GM21529 (cell line): ENCODE measurements around the gene GPBP1.

Source experiments
- ATAC-seq: cut with Tn5 transposase; IDR thresholded peaks from one replicate; pipeline ENCODE4 v1.9.1; 2021; ENCODE audit not compliant: unreplicated experiment

The GPBP1 gene

DNA sequence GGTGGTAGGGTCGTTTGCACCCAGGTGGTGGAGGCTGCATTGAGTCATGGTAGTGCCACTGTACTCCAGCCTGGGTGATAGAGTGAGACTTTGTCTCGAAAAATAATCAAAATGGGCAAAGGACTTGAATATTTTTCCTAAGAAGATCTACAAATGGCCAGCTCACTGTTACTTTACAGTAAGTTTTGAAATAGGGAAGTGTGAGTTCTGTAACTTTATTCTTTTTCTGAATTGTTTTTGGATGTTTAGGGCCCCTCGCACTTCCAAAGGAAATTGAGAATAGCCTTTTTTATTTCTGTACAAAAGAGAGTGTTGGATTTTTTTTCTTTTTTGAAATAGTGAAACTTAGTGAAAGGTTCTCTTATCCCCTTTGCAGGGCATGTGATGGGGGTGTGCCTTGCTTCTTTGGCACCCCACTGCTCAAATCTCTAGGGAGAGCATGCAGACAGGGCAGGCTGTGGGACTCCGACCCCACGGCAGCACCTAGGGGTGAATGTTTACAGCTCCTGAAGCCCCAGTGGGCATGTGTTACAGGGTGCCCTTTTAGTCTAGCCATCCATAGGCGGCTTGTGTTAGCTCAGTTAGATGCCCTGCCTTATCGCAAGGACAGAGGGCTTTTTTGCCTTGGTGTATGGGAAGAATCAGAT, 33.3 kb downstream of the GPBP1 start:
- no peak for ATAC-seq

DNA sequence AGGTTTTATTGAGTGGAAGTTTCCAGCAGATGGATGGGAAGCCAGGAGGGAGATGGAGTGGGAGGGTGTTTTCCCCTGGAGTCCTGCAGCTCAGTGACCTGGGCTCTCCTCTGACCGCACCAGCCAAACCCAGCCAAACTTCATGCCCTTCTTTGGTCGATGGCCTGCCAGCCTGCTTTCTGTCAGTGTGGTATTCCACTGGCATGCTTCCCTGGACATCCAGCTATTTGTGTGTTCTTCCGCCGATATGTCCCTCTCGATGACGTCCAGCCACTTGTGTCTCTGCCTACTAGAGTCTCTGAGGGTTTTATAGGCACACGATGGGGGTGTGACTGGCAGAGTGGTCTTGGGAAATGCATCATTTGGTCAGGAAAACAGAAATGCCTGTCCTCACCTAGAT, 33.8 kb downstream of the GPBP1 start:
- no peak for ATAC-seq

DNA sequence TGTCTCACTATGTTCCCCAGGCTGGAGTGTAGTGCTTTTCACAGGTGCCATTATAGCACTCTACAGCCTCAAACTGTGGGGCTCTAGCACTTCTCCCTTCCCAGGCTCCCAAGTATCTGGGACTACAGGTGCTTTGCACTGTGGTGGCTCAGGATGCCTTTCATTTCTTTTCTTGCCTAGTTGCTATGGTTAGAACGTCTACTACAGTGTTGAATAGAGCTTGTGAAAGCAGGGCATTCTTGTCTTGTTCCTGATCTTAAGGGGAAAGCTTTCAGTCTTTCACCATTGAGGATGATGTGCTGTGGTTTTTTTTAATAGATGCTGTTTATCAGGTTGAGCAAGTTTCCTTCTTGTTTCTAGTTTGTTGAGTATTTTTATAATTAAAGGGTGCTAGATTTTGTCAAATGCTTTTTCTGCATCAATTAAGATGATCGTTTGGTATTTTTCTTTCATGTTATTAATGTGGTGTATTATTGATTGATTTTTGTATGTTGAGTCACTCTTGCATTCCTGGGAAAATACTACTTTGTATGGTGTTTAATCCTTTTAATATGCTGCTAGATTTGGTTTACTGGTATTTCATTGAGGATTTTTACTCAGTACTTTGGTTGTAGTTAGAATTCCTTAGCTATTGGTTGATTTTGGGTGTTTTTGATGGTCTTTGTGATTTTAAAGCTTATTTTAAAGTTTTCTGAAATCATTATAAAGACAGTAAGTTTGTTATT, 35.6 kb downstream of the GPBP1 start:
- ATAC-seq: no peak

DNA sequence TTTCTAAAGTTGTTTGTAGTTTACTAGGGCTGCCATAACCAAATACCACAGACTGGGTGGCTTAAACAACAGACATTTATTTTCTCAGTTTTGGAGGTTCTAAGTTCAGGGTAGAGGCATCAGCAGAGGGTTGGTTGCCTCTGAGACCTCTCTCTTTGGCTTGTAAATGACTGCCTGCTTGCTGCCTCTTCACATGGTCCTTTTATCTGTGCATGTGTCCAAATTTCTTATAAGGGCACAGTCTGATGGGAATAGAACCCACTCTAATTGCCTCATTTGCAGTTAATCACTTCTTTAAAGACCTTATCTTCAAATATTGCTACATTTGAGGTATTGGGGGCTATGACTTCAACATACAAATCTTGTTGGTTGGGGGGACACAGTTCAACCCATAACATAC, 36.8 kb downstream of the GPBP1 start:
- no peak for ATAC-seq

DNA sequence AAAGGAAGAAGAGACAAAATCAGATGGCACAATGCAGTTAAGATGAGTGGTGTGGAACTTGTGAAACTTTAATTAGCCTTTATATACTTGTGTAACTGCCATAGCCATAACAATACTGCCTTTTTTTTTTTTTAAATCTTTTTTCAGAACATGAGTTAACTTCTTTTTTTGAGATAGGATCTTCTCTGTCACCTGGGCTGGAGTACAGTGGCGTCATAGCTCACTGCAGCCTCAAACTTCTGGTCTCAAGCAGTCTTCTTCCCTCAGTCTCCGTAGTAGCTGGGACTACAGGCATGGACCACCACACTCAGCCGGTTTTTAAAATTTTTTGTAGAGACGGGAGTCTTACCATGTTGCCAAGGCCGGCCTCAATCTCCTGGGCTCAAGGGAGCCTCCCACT, 37.2 kb downstream of the GPBP1 start:
- no peak for ATAC-seq

DNA sequence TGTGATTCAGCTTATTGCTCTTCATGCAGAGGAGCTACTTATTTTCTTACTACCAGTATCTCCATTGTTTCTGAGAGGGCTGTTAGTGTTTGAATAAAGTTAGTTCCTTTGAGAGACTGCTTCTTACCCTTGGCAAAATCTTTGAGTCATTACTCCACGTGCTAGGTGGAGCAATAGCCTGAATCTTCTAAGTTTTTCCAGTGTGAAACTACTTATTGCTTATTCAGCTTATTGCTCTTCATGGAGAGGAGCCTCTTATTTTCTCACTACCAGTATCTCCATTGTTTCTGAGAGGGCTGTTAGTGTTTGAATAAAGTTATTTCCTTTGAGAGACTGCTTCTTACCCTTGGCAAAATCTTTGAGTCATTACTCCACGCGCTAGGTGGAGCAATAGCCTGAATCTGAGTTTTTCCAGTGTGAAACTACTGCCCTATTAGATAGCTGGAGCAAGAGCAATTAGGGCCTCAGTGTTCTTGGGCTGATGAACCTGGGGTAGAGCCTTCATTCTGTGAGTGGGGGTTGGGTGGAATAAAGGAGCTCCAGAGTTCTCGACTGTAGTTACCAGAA, 41.9 kb downstream of the GPBP1 start:
- ATAC-seq: no peak

DNA sequence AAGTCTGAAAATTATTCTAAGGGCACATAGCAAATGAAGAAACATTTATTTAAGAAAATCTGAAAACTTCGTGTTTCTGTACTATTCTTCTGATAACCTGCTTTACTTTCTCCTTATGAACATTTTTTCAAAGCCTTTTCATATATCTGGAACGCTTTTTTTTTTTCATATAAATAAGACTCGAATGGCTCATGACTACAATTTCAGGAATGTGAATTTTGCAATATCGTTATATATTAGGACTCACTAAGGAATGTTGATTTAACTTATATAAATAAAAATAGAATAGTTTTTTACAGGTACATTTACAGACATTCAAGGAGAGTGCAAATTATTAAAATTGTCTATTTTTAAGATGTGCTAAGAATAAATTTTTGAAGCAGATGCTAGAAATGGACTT, 42.9 kb downstream of the GPBP1 start:
- no peak for ATAC-seq

DNA sequence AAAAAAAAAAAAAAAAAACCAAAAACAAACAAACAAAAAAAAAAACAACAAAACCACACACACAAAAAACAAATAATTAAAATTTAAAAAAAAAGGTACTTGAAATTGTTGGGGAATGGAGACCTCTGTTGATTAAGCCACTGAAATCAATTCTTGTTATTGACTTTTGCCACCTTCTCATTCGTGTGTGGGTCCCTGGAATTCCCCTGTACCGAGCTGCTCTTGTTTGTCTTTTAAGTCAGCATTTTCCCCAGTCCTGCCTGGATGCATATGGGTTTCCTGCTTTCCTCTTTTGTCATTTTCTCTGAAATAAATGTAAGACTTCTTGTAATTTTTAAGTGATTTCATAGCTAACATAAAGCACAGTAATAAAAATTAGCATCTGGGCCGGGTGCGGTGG, 45.5 kb downstream of the GPBP1 start:
- ATAC-seq: no peak

DNA sequence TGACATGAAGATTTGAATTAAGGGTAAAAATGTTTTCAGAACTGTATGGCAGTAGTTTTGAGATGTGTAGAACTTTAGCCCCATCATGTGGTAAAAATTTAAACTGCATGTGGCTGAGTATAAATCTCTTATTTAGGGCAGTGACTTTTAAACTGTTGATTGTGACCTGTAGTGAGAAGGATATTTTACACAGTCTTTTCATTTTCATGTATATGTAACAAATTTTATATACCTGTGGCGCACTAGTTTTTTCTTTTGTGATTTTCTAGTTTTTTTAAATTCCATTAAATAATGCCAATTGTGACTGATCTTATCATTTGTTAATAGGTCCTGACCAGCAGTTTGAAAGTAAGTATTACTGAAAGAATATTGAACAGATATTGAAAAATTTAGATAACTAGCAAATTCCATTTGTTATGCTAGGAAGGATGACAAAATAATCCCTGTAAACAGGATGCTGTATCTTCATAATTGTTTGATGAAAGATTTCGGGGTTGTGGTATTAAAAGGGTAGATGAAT, 47.2 kb downstream of the GPBP1 start:
- ATAC-seq: no peak

DNA sequence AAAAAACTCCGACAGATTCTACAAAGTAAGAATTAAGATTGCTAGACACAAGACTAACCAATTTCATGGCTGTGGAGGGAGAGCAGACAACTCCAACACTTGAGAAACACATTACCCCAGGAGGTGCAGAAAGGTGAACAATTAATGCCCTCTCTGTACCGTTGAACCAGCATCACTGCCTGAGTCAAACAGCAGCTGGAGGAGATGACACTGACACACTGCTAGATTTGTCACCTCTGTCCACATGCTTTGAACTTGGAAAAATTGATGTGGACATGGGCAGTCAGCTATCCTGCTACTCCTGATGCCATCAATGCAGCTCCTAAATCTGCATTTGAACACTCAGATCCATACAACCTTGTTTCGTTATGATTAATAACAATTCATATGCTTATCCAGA, 51.7 kb downstream of the GPBP1 start:
- ATAC-seq: no peak

DNA sequence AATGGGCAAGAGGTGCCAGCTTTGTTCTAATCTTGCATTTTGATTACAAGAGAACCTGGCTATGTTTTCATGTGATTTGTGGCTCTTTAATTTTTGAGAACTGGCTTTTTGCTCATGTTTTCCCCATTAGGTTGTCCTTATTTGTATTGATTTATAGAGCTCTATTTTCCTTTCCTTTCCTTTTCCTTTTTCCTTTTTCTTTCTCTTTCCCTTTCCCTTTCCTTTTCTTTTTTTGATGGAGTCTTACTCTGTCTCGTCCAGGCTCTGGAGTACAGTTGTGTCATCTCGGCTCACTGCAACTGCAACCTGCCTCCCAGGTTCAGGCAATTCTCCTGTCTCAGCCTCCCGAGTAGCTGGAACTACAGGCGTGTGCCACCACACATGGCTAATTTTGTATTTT, 55.5 kb downstream of the GPBP1 start:
- no peak for ATAC-seq

DNA sequence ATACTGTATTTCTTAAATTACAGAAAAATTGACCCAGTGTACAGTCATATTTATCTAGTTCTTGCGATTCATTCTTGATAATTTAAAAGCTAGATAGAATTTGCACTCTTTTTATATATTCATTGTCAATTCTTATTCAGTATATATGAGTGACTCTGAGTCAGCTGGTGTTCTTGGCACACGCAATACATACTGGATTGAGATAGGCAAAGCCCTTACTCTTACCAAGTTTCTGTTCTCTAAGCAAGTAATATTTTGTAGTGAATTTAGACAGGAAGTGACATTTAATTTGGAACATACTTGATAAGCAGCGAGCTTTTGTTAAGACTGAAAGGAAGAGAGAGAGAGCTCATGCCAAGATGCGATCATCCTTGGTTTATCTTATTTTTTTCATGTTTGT, 57.7 kb downstream of the GPBP1 start:
- no peak for ATAC-seq

DNA sequence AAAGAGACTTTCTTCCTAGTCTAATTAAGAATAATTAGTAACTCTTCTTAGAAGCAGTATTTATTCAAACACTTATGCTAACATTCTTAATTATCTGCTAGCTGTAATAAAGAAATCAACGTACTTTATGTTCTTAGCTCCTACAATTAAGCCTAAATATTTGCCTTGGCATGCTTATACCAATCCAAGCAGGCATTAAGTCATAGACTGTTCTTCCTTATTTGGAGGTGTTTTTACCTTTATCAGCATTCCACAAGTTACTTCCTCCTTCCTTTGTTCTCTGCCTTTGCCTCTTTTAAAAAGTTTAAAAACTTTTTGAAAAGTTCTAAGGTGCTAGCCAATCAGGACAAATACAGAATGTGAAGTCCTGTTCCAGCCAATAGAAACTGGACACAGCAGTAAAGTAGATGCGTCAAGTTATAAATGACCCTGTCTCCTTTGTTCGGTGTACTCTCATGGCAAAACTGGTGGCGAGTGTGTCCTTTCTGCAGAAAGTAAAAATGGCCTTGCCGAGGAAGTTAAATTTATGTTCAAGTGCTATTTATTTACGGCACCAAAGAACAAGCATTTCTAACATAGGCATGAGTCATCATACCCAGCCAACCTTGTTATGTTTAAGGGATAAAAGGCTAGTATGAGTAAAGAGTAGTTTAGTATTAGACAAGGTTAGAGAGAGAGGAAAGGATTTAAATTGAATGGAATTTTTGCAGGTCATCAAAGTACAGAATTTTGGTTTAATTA, 58.6 kb downstream of the GPBP1 start:
- ATAC-seq: no peak

DNA sequence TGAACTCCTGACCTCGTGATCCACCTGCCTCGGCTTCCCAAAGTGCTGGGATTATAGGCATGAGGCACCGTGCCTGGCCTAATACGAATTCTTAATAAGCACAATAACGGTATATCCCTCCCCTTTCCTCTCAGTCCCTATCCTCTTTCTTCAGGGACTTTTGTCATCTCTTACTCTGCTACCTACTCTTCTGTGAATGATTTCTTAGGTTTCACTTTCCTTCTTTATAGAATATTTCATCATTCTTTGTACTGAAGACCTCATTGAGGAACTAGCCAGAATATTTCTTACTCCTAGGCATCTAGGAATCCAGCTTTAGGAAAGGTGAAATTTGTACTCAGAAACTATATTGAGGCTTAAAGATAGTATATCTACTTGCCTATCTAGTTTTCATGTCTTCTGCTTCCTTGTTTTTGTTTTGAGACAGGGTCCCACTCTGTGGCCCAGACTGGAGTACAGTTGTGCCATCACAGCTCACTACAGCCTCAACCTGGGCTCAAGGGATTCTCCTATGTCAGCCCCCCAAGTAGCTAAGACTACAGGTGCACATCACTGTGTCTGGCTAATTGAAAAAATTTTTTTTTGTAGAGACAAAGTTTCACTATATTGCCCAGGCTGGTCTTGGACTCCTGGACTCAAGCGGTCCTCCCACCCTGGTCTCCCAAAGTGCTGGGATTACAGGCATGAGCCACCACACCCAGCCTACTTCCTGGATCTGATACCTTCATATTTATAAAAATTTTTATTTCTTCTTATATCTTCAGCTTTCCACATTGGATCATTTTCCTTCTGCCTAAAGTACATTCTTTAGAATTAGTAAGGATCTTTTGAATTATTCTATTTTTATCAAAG, 69.7 kb downstream of the GPBP1 start:
- peak; percentile 88 for ATAC-seq

DNA sequence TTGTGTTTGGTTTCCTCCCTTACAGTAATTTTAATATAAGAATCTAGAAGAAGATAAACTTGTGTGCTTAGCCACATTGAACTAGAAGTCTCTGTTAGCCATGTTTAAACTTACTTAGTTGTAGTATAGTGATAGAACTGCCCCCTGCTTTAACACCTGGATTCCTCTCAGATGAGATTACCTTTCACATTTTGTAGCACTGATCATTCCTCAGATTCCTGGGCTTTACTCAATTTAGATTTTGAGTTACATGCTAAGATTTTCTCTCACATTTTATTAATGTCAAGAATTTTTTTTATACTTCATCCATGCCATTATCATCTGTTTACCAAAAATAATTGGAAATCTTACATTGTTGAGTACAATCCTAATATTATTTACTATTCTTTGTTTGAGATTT, 70.5 kb downstream of the GPBP1 start:
- no peak for ATAC-seq

DNA sequence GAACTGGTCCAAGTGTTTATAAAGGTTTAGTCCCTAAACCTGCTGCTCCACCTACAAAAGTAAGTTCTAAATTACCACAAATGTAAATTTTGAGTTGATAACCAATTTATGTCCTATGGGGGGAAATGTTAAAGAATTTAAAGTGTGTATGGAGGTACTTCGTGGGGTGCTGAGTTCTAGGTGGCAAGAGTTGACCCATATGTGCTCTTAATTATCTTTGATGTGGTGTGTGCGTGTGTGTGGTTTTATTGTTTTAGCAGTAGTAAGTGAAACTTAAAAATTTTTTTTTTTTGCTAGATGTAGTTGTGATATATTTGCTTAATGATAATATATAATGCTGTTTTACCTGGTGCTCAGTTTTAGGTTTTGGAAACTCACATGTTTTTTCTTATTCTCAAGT, 72.6 kb downstream of the GPBP1 start:
- no peak for ATAC-seq

DNA sequence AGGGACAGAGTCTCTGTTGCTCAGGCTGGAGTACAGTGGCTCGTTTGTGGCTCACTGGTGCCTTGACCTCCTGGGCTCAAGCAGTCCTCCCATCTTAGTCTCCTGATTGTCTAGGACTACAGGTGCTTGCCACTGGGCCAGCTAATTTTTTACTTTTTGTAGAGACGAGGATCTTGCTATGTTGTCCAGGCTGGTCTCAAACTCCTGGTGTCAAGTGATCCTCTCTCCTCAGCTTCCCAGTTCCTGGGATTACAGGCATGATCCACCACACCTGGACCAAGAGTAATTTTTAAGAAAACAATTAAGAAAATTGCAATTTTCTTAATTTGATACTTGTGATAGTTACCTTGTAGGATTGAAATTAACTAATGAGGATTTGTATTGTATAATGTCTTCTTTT, 73.9 kb downstream of the GPBP1 start:
- ATAC-seq: no peak

DNA sequence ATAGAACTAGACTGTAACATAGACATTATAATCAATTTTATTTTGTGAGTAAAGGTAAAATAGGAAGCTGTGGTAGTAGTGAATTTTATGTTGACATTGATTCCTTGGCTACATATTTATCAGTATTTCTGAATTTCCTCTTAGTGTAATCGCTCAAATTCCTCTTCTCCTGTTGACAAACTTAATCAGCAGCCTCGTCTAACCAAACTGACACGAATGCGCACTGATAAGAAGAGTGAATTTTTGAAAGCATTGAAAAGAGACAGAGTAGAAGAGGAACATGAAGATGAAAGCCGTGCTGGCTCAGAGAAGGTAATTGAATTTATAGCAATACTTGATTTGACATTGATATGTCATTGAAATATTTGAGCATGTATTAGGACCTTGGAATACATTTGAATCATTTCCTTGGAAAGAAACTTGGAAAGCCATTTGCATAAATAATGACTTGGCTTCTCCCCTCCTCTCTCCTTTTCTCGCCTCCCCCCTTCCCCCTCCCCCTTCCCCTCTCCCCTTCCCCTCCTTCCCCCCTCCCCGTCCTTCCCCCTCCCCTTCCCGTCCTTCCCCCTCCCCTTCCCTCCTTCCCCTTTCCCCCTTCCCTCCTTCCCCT, 75.5 kb downstream of the GPBP1 start:
- no peak for ATAC-seq

DNA sequence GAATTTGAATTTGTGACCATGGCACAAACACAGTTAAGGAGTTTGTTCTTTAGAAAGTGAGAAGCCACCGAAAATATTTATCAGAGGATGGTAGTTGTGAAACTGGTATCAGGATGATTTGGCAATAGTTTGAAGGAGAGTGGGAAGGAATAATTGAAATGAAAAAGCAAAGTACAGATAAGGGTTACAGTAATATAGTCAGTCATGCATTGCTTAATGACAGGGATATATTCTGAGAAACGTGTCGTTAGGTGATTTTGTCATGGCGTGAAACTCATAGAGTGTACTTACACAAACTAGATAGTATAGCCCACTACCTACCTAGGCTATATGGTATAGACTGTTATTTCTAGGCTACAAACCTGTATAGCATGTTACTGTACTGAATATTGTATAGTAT, 84.2 kb downstream of the GPBP1 start:
- ATAC-seq: no peak

DNA sequence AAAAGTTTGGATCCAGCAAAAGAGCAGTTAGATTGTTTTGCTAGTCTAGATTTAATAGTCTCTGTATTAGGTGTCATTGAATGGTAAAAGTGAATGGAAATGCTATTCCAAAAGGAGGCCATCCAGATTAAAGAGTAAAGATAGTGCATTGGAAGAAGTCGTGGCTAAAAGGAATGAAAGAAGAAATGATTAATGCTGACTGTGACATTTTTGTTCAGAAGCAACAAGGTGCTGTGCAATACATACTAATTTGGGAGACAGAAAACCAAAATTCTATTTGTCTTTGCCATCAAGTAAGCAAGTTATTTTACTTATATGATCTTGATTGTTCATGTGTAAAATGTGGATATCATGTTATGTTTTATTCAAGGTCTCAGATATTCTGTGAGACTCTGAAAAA, 85.1 kb downstream of the GPBP1 start:
- ATAC-seq: no peak
